GM10847 (cell line): ENCODE results near the gene AIG1.

Experiments
- POLR2A ChIP-seq: IDR thresholded peaks from 2 replicates; pipeline ENCODE4 v1.6.1; 2011; ENCODE audit not compliant: insufficient read length; ENCODE audit errors: extremely low read depth

Gene AIG1

GRCh38 chr6:143376861-143377260, 316.2 kb downstream of the AIG1 start:
- no peak for TF ChIP-seq POLR2A

DNA sequence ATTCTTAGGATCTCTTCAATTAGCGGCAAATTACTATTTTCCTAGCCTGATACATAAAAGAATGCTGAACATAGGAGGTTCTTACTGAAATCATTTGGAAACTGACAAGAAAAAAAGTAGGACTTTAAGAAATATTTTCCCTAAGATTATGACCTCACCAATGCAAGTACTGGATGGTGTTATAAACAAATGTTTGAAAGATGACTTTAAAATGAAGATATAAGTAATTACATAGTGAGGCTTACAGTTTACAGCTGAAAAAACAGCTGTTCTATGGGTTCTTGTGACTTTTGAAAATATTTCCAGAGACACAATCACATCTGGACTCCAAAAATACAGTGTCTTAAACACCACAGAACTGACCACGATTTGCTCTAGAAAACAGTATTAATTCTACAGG, 324.9 kb downstream of the AIG1 start:
- no peak for TF ChIP-seq POLR2A

GRCh38 chr6:143390278-143390677, 329.6 kb downstream of the AIG1 start:
- TF ChIP-seq POLR2A: no peak
